Liver (tissue), 9 donors: Measurements from ENCODE around the gene NUAK1. TPM values are rescaled to one million over a fixed set of nuclear protein-coding genes. Genes with fewer than 3 reads are reported as not detected.
"Not testable (repeated sequence)": the region's sequence is repeated elsewhere in the genome, so short reads cannot be mapped to it uniquely, and the experiment has no call there.

Experiments used
- DNase-seq: peaks from one replicate; pipeline ENCODE4 v3.0.0-alpha.2; 2017; ENCODE audit warnings: low spot score
- H3K27ac ChIP-seq, 2 donors: one replicate each; pipeline ENCODE4 v1.7.0; 2013; ENCODE audit warnings: inconsistent platforms in 2 of 2, low read length in 2 of 2, control low read depth in 1 of 2, low read depth in 1 of 2, mild to moderate bottlenecking in 1 of 2
- H3K27me3 ChIP-seq, 4 donors: one replicate each; pipeline versions ENCODE4 v1.6.1 to v1.7.0; 2013; ENCODE audit warnings: low read length in 3 of 4, inconsistent platforms in 1 of 4, mild to moderate bottlenecking in 1 of 4, moderate library complexity in 1 of 4; ENCODE audit not compliant: control insufficient read depth in 4 of 4, insufficient read depth in 4 of 4
- H3K36me3 ChIP-seq, 4 donors: one replicate each; pipeline versions ENCODE4 v1.6.1 to v1.7.0; 2013; ENCODE audit warnings: low read length in 3 of 4, mild to moderate bottlenecking in 3 of 4, low read depth in 1 of 4, moderate library complexity in 1 of 4; ENCODE audit not compliant: control insufficient read depth in 4 of 4, insufficient read depth in 3 of 4
- H3K4me1 ChIP-seq, 4 donors: one replicate each; pipeline versions ENCODE4 v1.6.1 to v1.7.0; 2013; ENCODE audit warnings: low read length in 3 of 4, mild to moderate bottlenecking in 3 of 4, moderate library complexity in 1 of 4; ENCODE audit not compliant: control insufficient read depth in 4 of 4, insufficient read depth in 4 of 4
- H3K4me3 ChIP-seq, 3 donors: one replicate each; pipeline versions ENCODE4 v1.6.1 to v1.7.0; 2013; ENCODE audit warnings: low read length in 3 of 3, control low read depth in 1 of 3, low read depth in 1 of 3, mild to moderate bottlenecking in 1 of 3
- H3K9ac ChIP-seq, 2 donors: one replicate each; pipeline ENCODE4 v1.7.0; 2013; ENCODE audit warnings: low read length in 2 of 2, mild to moderate bottlenecking in 2 of 2, moderate library complexity in 2 of 2, control low read depth in 1 of 2, low read depth in 1 of 2
- H3K9me3 ChIP-seq, 4 donors: one replicate each; pipeline versions ENCODE4 v1.6.1 to v1.7.0; 2013; ENCODE audit warnings: low read length in 3 of 4; ENCODE audit not compliant: control insufficient read depth in 4 of 4
- FOXA1 ChIP-seq: IDR thresholded peaks from 2 replicates; pipeline ENCODE4 v1.6.1; 2016; ENCODE audit warnings: antibody characterized with exemption
- HNF4A ChIP-seq, 2 donors: conservative IDR thresholded peaks; 2 replicates each; pipeline ENCODE4 v1.6.1; 2016; ENCODE audit warnings: antibody characterized with exemption in 2 of 2, mild to moderate bottlenecking in 2 of 2
- JUND ChIP-seq, 2 donors: IDR thresholded peaks; 2 replicates each; pipeline ENCODE4 v1.6.1; 2016; ENCODE audit warnings: antibody characterized with exemption in 2 of 2
- RAD21 ChIP-seq, 2 donors: IDR thresholded peaks; 2 replicates each; pipeline ENCODE4 v1.6.1; 2016; ENCODE audit warnings: antibody characterized with exemption in 2 of 2, mild to moderate bottlenecking in 2 of 2
- RXRA ChIP-seq, 2 donors: IDR thresholded peaks; 2 replicates each; pipeline ENCODE4 v1.6.1; 2017 to 2018; ENCODE audit warnings: antibody characterized with exemption in 2 of 2, mild to moderate bottlenecking in 1 of 2
- YY1 ChIP-seq: IDR thresholded peaks from 2 replicates; pipeline ENCODE4 v1.6.1; 2016; ENCODE audit warnings: antibody characterized with exemption, mild to moderate bottlenecking
- WGBS: extraction: QIAGEN DNeasy Blood & Tissue Kit; methylation state at CpG from one replicate; pipeline ENCODE4 v1.1.7; 2013; 5-methylcytosine and 5-hydroxymethylcytosine counted together
- polyA plus RNA-seq, 2 donors: library from polyadenylated mRNA; stranded (reverse) in 1 of 2; unstranded in 1 of 2; fragments of 200-250 nt in 1 of 2; fragments of >200 nt in 1 of 2; fragmentation: Nextera tagmentation in 1 of 2; extraction: Ambion mirVana in 1 of 2; gene quantifications; one replicate each; pipeline versions ENCODE4 v1.2.1 to v1.2.3, GENCODE V29; 2013 to 2015
- total RNA-seq, 2 donors: library from RNA; depleted of rRNA; stranded (reverse); fragments of >200 nt; gene quantifications; one replicate each; pipeline ENCODE4 v1.2.3, GENCODE V29; 2014
- TF ChIP-seq, protein P1 (sequence below): IDR thresholded peaks from 2 replicates; pipeline ENCODE4 v1.6.1; 2016; ENCODE audit warnings: antibody characterized with exemption
- TF ChIP-seq, protein P2 (sequence below): IDR thresholded peaks from 2 replicates; pipeline ENCODE4 v1.6.1; 2016; ENCODE audit warnings: antibody characterized with exemption
- TF ChIP-seq, protein P3 (sequence below): fragments of 150-350 bp; IDR thresholded peaks from 2 replicates; pipeline ENCODE4 v1.5.1; 2017; ENCODE audit warnings: improper control_type of control experiment, low read depth, low read length; ENCODE audit not compliant: missing input control
- TF ChIP-seq, protein P4 (sequence below): IDR thresholded peaks from 2 replicates; pipeline ENCODE4 v1.6.1; 2016; ENCODE audit warnings: antibody characterized with exemption
- donor health status: healthy.
- donor health status: healthy.
- donor health status: healthy.
- donor health status: healthy.
- donor health status: healthy.

The NUAK1 gene
- total and polyA plus RNA-seq, 4 donors: 2.5 to 9.3 (median 3.9) TPM

DNA sequence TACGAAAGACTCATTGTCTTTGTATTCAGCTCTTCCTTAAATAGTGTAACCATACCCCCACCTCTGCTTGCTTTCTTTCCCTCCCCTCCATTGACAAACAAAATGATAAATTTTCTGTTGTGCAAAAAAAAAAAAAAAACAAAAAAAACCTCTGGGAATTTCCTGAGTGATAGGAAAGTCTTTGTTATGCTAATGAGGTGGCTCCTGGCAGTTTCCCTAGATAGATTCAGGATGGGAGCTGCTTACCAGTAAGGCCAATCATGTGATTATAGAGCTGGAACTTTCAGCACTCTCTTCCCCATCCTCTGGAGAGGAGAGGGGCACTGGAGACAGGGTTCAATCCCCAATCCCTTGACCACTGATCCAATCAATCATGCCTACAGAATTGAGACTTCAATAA is 120.5 kb downstream of the NUAK1 start (continued):
- no peak for TF ChIP-seq YY1
- TF ChIP-seq RXRA (IDR thresholded peaks at IDR 0.05): no peak
- no peak for TF ChIP-seq HNF4A (conservative IDR thresholded peaks at IDR 0.05)
- TF ChIP-seq, protein P1, sequence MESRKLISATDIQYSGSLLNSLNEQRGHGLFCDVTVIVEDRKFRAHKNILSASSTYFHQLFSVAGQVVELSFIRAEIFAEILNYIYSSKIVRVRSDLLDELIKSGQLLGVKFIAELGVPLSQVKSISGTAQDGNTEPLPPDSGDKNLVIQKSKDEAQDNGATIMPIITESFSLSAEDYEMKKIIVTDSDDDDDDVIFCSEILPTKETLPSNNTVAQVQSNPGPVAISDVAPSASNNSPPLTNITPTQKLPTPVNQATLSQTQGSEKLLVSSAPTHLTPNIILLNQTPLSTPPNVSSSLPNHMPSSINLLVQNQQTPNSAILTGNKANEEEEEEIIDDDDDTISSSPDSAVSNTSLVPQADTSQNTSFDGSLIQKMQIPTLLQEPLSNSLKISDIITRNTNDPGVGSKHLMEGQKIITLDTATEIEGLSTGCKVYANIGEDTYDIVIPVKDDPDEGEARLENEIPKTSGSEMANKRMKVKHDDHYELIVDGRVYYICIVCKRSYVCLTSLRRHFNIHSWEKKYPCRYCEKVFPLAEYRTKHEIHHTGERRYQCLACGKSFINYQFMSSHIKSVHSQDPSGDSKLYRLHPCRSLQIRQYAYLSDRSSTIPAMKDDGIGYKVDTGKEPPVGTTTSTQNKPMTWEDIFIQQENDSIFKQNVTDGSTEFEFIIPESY: no peak
- TF ChIP-seq JUND (IDR thresholded peaks at IDR 0.05): no peak
- TF ChIP-seq RAD21 (IDR thresholded peaks at IDR 0.05): no peak

DNA sequence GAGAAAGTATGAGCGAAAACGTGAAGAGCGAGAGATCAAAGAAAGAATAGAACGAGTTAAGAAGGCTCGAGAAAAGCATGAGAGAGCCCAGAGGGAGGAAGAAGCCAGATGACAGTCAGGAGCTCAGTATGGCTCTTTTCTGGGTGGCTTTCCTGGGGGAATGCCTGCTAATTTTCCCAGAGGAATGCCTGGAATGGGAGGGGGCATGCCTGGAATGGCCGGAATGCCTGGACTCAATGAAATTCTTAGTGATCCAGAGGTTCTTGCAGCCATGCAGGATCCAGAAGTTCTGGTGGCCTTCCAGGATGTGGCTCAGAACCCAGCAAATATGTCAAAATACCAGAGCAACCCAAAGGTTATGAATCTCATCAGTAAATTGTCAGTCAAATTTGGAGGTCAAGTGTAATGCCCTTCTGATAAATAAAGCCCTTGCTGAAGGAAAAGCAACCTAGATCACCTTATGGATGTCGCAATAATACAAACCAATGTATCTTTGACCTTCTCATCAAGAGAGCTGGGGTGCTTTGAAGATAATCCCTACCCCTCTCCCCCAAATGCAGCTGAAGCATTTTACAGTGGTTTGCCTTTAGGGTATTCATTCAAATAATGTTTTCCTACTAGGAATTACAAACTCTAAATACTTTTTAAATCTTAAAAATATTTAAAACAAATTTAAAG is 122.0 kb downstream of the NUAK1 start:
- not testable (repeated sequence) for H3K27me3 ChIP-seq, H3K4me1 ChIP-seq, H3K36me3 ChIP-seq, H3K9ac ChIP-seq, H3K4me3 ChIP-seq, H3K9me3 ChIP-seq, H3K27ac ChIP-seq, DNase-seq
- WGBS: 96% methylated on average over 7 of the region's 7 CpGs

DNA sequence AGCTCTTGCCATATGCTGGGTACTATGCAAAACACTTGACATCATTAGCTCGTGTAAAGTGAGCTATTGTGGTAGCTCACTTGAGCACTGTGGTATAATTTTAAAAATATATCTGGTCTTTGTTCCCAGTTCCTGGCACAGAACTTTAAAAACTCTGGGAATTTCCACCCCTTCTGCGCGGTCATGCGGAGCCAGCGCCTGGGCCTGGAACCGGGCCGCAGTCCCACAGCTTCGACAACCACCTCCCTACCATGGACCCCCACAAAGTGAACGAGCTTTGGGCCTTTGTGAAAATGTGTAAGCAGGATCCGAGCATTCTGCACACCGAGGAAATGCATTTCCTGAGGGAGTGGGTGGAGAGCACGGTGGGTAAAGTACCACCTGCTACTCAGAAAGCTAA is 123.1 kb downstream of the NUAK1 start:
- H3K9ac ChIP-seq: no peak overlapping the region
- H3K27me3 ChIP-seq: no peaks in the 10 kb centered on the region
- no peak for TF ChIP-seq RXRA (IDR thresholded peaks at IDR 0.05)
- TF ChIP-seq, protein P2, sequence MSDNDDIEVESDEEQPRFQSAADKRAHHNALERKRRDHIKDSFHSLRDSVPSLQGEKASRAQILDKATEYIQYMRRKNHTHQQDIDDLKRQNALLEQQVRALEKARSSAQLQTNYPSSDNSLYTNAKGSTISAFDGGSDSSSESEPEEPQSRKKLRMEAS: no peak
- H3K4me1 ChIP-seq: no peaks in the 10 kb centered on the region
- H3K9me3 ChIP-seq: peaks cover 0 to 3% (median 0%) of the 10 kb centered on the region in 4 donors
- H3K36me3 ChIP-seq: no peaks in the 10 kb centered on the region
- no peak for DNase-seq
- H3K4me3 ChIP-seq: no peak overlapping the region
- WGBS: 94% methylated on average over 12 of the region's 12 CpGs
- no peak overlapping the region for H3K27ac ChIP-seq

DNA sequence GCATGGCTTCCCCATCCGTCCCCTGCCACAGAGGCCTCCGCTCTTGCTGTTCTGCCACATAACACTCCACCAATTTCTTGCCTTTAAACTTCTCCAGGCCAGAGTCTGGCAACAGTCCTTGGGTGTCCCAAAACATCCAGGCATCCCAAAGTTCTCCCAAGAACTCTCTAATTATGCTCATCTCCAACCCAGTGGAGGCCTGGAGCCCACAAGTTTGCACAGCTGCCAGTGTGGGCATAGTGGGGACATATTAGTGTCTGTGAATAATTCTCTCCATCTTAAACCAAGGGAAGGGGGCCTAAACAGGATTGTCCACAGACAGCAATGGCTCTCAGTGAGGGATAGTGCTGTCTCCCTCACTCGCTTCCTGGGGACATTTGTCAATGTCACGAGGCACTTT is 124.8 kb downstream of the NUAK1 start:
- Histone ChIP-seq H3K4me3 (no peak overlapping the region), H3K27me3 (no peaks in the 10 kb centered on the region)
- WGBS: 97% methylated on average over 4 of the region's 4 CpGs

More for the DNA sequence above, 124.8 kb downstream of the NUAK1 start:
- no peak for DNase-seq
- H3K9ac ChIP-seq: no peak overlapping the region
- no peak overlapping the region for H3K27ac ChIP-seq
- peaks cover 0 to 3% (median 0%) of the 10 kb centered on the region in 4 donors for H3K9me3 ChIP-seq
- H3K4me1 ChIP-seq: no peaks in the 10 kb centered on the region
- no peaks in the 10 kb centered on the region for H3K36me3 ChIP-seq
- TF ChIP-seq, protein P2: no peak
- TF ChIP-seq FOXA1: no peak
- TF ChIP-seq, protein P3, sequence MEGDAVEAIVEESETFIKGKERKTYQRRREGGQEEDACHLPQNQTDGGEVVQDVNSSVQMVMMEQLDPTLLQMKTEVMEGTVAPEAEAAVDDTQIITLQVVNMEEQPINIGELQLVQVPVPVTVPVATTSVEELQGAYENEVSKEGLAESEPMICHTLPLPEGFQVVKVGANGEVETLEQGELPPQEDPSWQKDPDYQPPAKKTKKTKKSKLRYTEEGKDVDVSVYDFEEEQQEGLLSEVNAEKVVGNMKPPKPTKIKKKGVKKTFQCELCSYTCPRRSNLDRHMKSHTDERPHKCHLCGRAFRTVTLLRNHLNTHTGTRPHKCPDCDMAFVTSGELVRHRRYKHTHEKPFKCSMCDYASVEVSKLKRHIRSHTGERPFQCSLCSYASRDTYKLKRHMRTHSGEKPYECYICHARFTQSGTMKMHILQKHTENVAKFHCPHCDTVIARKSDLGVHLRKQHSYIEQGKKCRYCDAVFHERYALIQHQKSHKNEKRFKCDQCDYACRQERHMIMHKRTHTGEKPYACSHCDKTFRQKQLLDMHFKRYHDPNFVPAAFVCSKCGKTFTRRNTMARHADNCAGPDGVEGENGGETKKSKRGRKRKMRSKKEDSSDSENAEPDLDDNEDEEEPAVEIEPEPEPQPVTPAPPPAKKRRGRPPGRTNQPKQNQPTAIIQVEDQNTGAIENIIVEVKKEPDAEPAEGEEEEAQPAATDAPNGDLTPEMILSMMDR: no peak
- TF ChIP-seq, protein P4, sequence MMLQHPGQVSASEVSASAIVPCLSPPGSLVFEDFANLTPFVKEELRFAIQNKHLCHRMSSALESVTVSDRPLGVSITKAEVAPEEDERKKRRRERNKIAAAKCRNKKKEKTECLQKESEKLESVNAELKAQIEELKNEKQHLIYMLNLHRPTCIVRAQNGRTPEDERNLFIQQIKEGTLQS: no peak

Other genes with a start within 250 kb of the NUAK1 start
- 10 to 100 TPM; 23.1 to 27.4 TPM for gene CKAP4, start 109.1 kb upstream of the NUAK1 start, total RNA-seq
- gene CKAP4, start 109.1 kb upstream of the NUAK1 start, polyA plus RNA-seq: 10 to 100 TPM; 13.1 to 28.0 TPM
- gene TCP11L2, start 163.8 kb upstream of the NUAK1 start, total RNA-seq: 10 to 100 TPM in 1 of 2 donors, 1 to 10 TPM in 1; 9.2 to 98.1 TPM
- 1 to 10 TPM; 2.5 to 2.6 TPM for gene TCP11L2, start 163.8 kb upstream of the NUAK1 start, polyA plus RNA-seq
- 10 to 100 TPM in 1 of 2 donors, 1 to 10 TPM in 1; 8.4 to 12.2 TPM for gene POLR3B, start 218.8 kb upstream of the NUAK1 start, total RNA-seq
- gene POLR3B, start 218.8 kb upstream of the NUAK1 start, polyA plus RNA-seq: 1 to 10 TPM; 5.4 to 5.6 TPM